ENCODE data around the gene PPP2R2D. TPM values are rescaled to one million over a fixed set of nuclear protein-coding genes. Genes with fewer than 3 reads are reported as not detected.

PPP2R2D gene
- total RNA-seq, 6 experiments from 2014 or later: 10.9 to 16.6 (median 14.3) TPM

GRCh38 chr10:132004052-132004451, 103.2 kb downstream of the PPP2R2D start:
- ATAC-seq: no peak
- H3K36me3 ChIP-seq: no peaks in the 10 kb centered on the region
- no peak for DNase-seq
- TF ChIP-seq POLR2A (IDR thresholded peaks at IDR 0.05) (no peak), CTCF (IDR thresholded peaks at IDR 0.05) (no peak)
- no peaks in the 10 kb centered on the region for H3K27me3 ChIP-seq
- intact Hi-C loops (cut with DNase I): no loop called here
- H3K4me3 ChIP-seq: no peak overlapping the region
- 67% methylated on average over 4 of the region's 10 CpGs for WGBS (ENCODE audit: insufficient coverage, low coverage, low lambda C conversion rate, missing lambda C conversion rate)
- no peak overlapping the region for H3K27ac ChIP-seq
- H3K9me3 ChIP-seq: no peaks in the 10 kb centered on the region
- H3K4me1 ChIP-seq: peaks cover 0 to 5% (median under 1%) of the 10 kb centered on the region in 4 donors

GRCh38 chr10:132005147-132005546, 104.3 kb downstream of the PPP2R2D start:
- H3K27ac ChIP-seq: no peak overlapping the region
- no peaks in the 10 kb centered on the region for H3K4me1 ChIP-seq
- no peaks in the 10 kb centered on the region for H3K27me3 ChIP-seq
- no peak overlapping the region for H3K4me3 ChIP-seq
- intact Hi-C loops (cut with DNase I): no loop called here
- H3K9me3 ChIP-seq: no peaks in the 10 kb centered on the region
- ATAC-seq: no peak
- no peak for TF ChIP-seq POLR2A (IDR thresholded peaks at IDR 0.05)
- TF ChIP-seq CTCF (IDR thresholded peaks at IDR 0.05): no peak
- no peaks in the 10 kb centered on the region for H3K36me3 ChIP-seq
- no peak for DNase-seq
- 100% methylated on average over 1 of the region's 6 CpGs for WGBS (ENCODE audit: insufficient coverage, low coverage, low lambda C conversion rate, missing lambda C conversion rate)

- intact Hi-C loops (cut with DNase I): no loop called here
- WGBS (ENCODE audit: insufficient coverage, low coverage, low lambda C conversion rate, missing lambda C conversion rate): 85% methylated on average over 4 of the region's 4 CpGs
- no peak for ATAC-seq
- H3K27ac ChIP-seq: no peak overlapping the region
- H3K36me3 ChIP-seq: no peaks in the 10 kb centered on the region
- no peak for DNase-seq
- H3K27me3 ChIP-seq: no peaks in the 10 kb centered on the region
- TF ChIP-seq POLR2A (IDR thresholded peaks at IDR 0.05) (no peak), CTCF (IDR thresholded peaks at IDR 0.05) (no peak)
- H3K9me3 ChIP-seq: no peaks in the 10 kb centered on the region
- H3K4me1 ChIP-seq: peaks cover 0 to 4% (median 0%) of the 10 kb centered on the region in 4 donors
- H3K4me3 ChIP-seq: no peak overlapping the region
Observed at GRCh38 chr10:132006966-132007365, 106.2 kb downstream of the PPP2R2D start.

GRCh38 chr10:132007681-132008080, 106.9 kb downstream of the PPP2R2D start:
- intact Hi-C loops (cut with DNase I): no loop called here
- DNase-seq: no peak
- ATAC-seq: no peak
- no peak overlapping the region for H3K4me3 ChIP-seq
- H3K36me3 ChIP-seq: no peaks in the 10 kb centered on the region
- no peaks in the 10 kb centered on the region for H3K9me3 ChIP-seq
- no peak overlapping the region for H3K27ac ChIP-seq
- WGBS (ENCODE audit: insufficient coverage, low coverage, low lambda C conversion rate, missing lambda C conversion rate): 96% methylated on average over 10 of the region's 10 CpGs
- peaks cover 0 to 4% (median 0%) of the 10 kb centered on the region in 4 donors for H3K4me1 ChIP-seq
- TF ChIP-seq CTCF (IDR thresholded peaks at IDR 0.05): no peak
- TF ChIP-seq POLR2A (IDR thresholded peaks at IDR 0.05): no peak
- H3K27me3 ChIP-seq: no peaks in the 10 kb centered on the region

Other genes starting within 250 kb of the PPP2R2D start
- 100 to 1,000 TPM in 4 of 6 experiments, 10 to 100 TPM in 2; 87.7 to 373 (median 102) TPM for gene BNIP3, start 80.9 kb downstream of the PPP2R2D start, total RNA-seq
- gene JAKMIP3, start 164.9 kb downstream of the PPP2R2D start, total RNA-seq: under 1 TPM; 0.06 to 0.22 (median 0.18) TPM

All from right lobe of liver (tissue), 6 donors.